22Rv1 (cell line): ENCODE data around the gene PRKCE.

Experiments used
- CTCF ChIP-seq: fragments of 450-650 bp; IDR thresholded peaks from 2 replicates; pipeline ENCODE4 v1.5.1; 2017; ENCODE audit warnings: mild to moderate bottlenecking
- ZFX ChIP-seq: fragments of 450-650 bp; IDR thresholded peaks from 2 replicates; pipeline ENCODE4 v1.6.1; 2017; ENCODE audit warnings: antibody characterized with exemption, borderline replicate concordance

GRCh38 chr2:45896311-45896710, 244.8 kb downstream of the PRKCE start:
- TF ChIP-seq ZFX, result no peak
- no peak for TF ChIP-seq CTCF
